HEK293T (cell line): Measurements from ENCODE around the gene CBLB.

Source experiments
- CTCF ChIA-PET: fragments of 350-600 bp; formaldehyde crosslinking; extraction: SDS; loops from one replicate; lab custom pipeline; 2021; ENCODE audit warnings: antibody characterized with exemption, inconsistent platforms; lab: Yijun Ruan, JAX
- POLR2A ChIA-PET: fragments of 350-600 bp; formaldehyde crosslinking; extraction: SDS; loops from one replicate; lab custom pipeline; 2020; ENCODE audit warnings: antibody characterized with exemption, inconsistent platforms; lab: Yijun Ruan, JAX
- DNase-seq: peaks from one replicate; pipeline ENCODE4 v3.0.0; 2012; ENCODE audit warnings: mixed read lengths; ENCODE audit errors: extremely low spot score
- ARNT ChIP-seq: fragments of 450-650 bp; IDR thresholded peaks from 2 replicates; pipeline ENCODE4 v1.6.1; 2017; ENCODE audit warnings: mild to moderate bottlenecking
- BHLHE40 ChIP-seq: fragments of 450-650 bp; IDR thresholded peaks from 2 replicates; pipeline ENCODE4 v1.6.1; 2016; ENCODE audit warnings: mild to moderate bottlenecking, moderate library complexity, borderline replicate concordance
- CTBP1 ChIP-seq: fragments of 450-650 bp; IDR thresholded peaks from 2 replicates; pipeline ENCODE4 v1.6.1; 2016; ENCODE audit warnings: borderline replicate concordance
- ELF4 ChIP-seq: fragments of 450-650 bp; IDR thresholded peaks from 2 replicates; pipeline ENCODE4 v1.6.1; 2017; ENCODE audit warnings: antibody characterized with exemption
- FOXA1 ChIP-seq: fragments of 450-650 bp; IDR thresholded peaks from 2 replicates; pipeline ENCODE4 v1.6.1; 2016; ENCODE audit warnings: mild to moderate bottlenecking
- FOXK2 ChIP-seq: fragments of 450-650 bp; IDR thresholded peaks from 2 replicates; pipeline ENCODE4 v1.6.1; 2016; ENCODE audit warnings: mild to moderate bottlenecking
- FOXM1 ChIP-seq: fragments of 450-650 bp; IDR thresholded peaks from 2 replicates; pipeline ENCODE4 v1.6.1; 2017; ENCODE audit warnings: mild to moderate bottlenecking, borderline replicate concordance
- HDGF ChIP-seq: fragments of 450-650 bp; IDR thresholded peaks from 2 replicates; pipeline ENCODE4 v1.6.1; 2017; ENCODE audit warnings: antibody characterized with exemption, borderline replicate concordance
- L3MBTL2 ChIP-seq: fragments of 450-650 bp; conservative IDR thresholded peaks from 2 replicates; pipeline ENCODE4 v1.6.1; 2016; ENCODE audit warnings: mild to moderate bottlenecking
- LEF1 ChIP-seq: fragments of 450-650 bp; IDR thresholded peaks from 2 replicates; pipeline ENCODE4 v1.6.1; 2017; ENCODE audit warnings: mild to moderate bottlenecking, borderline replicate concordance
- NFRKB ChIP-seq: fragments of 450-650 bp; IDR thresholded peaks from 2 replicates; pipeline ENCODE4 v1.6.1; 2016; ENCODE audit warnings: mild to moderate bottlenecking, moderate library complexity
- SP1 ChIP-seq: fragments of 450-650 bp; IDR thresholded peaks from 2 replicates; pipeline ENCODE4 v1.6.1; 2017
- SUZ12 ChIP-seq: fragments of 450-650 bp; IDR thresholded peaks from 2 replicates; pipeline ENCODE4 v1.6.1; 2016; ENCODE audit warnings: mild to moderate bottlenecking
- TARDBP ChIP-seq: fragments of 450-650 bp; IDR thresholded peaks from 2 replicates; pipeline ENCODE4 v1.6.1; 2016
- ZNF384 ChIP-seq: fragments of 450-650 bp; IDR thresholded peaks from 2 replicates; pipeline ENCODE4 v1.6.1; 2016
- TF ChIP-seq, protein P1 (sequence below): fragments of 450-650 bp; IDR thresholded peaks from 2 replicates; pipeline ENCODE4 v1.6.1; 2016

CBLB gene

DNA sequence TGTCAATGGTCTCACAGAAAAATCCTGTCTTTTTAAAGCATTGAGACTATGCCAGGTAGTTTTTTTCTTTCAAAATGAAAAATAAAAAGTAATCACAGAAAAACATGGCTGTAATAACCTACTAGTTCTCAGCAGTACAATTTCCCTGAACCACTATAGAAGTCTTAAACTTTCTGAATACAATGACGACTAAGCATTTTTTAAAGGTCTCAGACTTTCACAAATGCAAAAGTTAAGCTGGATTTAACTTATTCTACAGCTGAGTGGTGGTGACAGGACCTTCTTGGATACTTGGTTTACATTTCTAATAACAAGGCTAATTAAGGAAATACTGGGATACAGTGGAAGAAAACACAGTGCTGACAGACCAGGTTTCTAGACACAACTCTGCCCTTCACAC, 81.8 kb downstream of the CBLB start:
- ChIA-PET POLR2A (no interaction called here), CTCF (no interaction called here)
- no peak for DNase-seq
- TF ChIP-seq ARNT = no peak
- TF ChIP-seq ELF4 = no peak
- no peak for TF ChIP-seq BHLHE40
- no peak for TF ChIP-seq SUZ12
- TF ChIP-seq SP1 = no peak
- no peak for TF ChIP-seq L3MBTL2
- TF ChIP-seq, protein P1, sequence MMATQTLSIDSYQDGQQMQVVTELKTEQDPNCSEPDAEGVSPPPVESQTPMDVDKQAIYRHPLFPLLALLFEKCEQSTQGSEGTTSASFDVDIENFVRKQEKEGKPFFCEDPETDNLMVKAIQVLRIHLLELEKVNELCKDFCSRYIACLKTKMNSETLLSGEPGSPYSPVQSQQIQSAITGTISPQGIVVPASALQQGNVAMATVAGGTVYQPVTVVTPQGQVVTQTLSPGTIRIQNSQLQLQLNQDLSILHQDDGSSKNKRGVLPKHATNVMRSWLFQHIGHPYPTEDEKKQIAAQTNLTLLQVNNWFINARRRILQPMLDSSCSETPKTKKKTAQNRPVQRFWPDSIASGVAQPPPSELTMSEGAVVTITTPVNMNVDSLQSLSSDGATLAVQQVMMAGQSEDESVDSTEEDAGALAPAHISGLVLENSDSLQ = no peak
- no peak for TF ChIP-seq FOXA1
- no peak for TF ChIP-seq NFRKB
- no peak for TF ChIP-seq FOXK2
- no peak for TF ChIP-seq LEF1
- no peak for TF ChIP-seq HDGF
- TF ChIP-seq FOXM1 = no peak
- no peak for TF ChIP-seq CTBP1
- TF ChIP-seq TARDBP = no peak
- no peak for TF ChIP-seq ZNF384

DNA sequence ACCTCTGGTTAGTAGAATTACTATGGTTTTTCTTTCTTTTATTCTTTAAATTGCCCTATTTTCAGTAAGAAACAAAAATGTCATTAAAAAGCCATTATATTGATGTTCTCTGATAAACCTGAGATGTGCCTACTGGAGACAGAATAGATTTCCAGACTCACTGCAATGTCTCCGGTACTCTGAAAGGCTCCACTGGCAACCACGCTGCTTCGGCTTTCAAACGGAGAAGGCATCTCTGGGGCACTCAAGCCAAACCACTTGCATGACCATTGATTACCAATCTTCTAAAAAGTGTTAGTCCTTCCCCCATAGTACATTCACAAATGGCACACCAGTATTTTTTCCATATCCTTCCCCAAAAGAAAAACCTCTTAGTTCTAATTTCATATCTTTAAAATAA, 82.6 kb downstream of the CBLB start:
- no peak for DNase-seq
- POLR2A ChIA-PET = no interaction called here
- CTCF ChIA-PET = no interaction called here
- no peak for TF ChIP-seq ELF4
- no peak for TF ChIP-seq LEF1
- no peak for TF ChIP-seq CTBP1
- no peak for TF ChIP-seq FOXM1
- TF ChIP-seq ZNF384 = no peak
- TF ChIP-seq HDGF = no peak
- TF ChIP-seq FOXA1 = no peak
- no peak for TF ChIP-seq NFRKB
- no peak for TF ChIP-seq TARDBP
- TF ChIP-seq FOXK2 = no peak
- TF ChIP-seq ARNT = no peak

- no peak for DNase-seq
- ChIA-PET CTCF (no interaction called here), POLR2A (no interaction called here)
- TF ChIP-seq TARDBP (no peak), SP1 (no peak), ELF4 (no peak)
Observed at GRCh38 chr3:105785803-105786202, 83.0 kb downstream of the CBLB start.

DNA sequence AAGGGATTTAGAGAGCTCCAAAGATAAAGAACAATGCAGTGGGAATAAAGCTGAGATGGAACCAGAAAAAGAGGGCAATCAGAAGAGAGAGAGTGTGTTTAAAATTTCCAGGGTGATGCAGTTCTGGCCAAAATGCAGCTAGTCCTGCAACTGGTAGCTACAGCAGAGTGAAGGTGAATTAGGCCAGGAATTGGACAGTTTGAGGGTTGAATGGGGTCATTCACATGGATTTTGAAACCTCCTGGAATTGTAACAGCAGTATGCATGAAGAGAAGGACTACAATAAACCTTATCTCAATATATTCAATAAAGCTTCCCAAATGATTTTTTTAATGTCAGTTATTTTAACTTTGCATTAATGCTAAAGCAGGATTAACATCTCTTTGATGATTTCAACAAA, 85.2 kb downstream of the CBLB start:
- TF ChIP-seq LEF1 = no peak
- TF ChIP-seq FOXA1 = no peak
- TF ChIP-seq ARNT = no peak
- no peak for TF ChIP-seq L3MBTL2
- no peak for TF ChIP-seq SUZ12
- no peak for TF ChIP-seq HDGF
- no peak for TF ChIP-seq TARDBP
- TF ChIP-seq FOXM1 = no peak
- no peak for TF ChIP-seq CTBP1
- TF ChIP-seq, protein P1 = no peak
- TF ChIP-seq BHLHE40 = no peak
- TF ChIP-seq NFRKB = no peak
- TF ChIP-seq SP1 = no peak
- TF ChIP-seq ELF4 = no peak
- no peak for TF ChIP-seq FOXK2
- no peak for TF ChIP-seq ZNF384
- DNase-seq = no peak
- CTCF ChIA-PET = interaction anchor here (0.5 kb wide), 1 partner anchor 140 kb away, joined by 4 read pairs; no protein-coding TSS in a partner anchor
- POLR2A ChIA-PET = no interaction called here

DNA sequence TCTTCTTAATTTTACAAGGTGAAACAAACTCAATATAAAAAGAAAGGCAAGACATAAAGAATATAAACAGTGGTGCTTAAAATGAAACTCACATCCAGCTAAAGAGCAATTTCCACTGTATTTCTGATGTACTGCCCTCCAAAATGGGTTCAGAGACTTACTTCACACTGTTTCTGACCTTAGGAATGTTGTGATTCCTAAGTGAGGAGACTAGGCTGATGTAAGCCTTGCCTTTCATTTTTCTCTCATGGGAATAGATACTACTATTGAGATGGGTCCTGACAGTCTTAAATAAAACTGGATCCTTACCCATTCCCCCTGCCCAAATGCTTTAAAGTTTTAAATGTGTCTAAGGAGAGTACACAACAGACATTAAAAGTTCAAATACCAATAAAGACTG, 86.9 kb downstream of the CBLB start:
- ChIA-PET POLR2A (no interaction called here), CTCF (no interaction called here)
- TF ChIP-seq SUZ12 (no peak), CTBP1 (no peak), ELF4 (no peak), FOXM1 (no peak), FOXA1 (no peak), L3MBTL2 (no peak), LEF1 (no peak), BHLHE40 (no peak), ZNF384 (no peak), HDGF (no peak), TARDBP (no peak), FOXK2 (no peak)
- TF ChIP-seq, protein P1 = no peak
- no peak for DNase-seq

DNA sequence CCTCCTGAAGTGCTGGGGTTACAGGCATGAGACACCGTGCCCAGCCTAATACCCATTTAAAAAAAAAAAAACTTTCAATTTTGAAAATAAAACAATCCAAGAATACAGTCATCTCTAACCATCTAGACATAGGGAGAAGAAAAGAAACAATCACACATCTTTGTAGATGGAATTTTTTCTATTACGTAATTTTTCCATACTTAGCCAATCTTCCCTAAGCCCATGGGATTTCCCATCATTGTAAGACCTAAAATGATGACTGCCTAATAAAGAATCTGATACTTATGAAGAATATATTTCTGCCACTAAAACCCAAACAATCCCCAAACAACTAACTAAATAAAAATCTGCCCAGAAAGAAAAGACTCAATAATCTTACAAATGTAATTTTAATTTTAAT, 88.7 kb downstream of the CBLB start:
- TF ChIP-seq, protein P1 = no peak
- TF ChIP-seq FOXM1 (no peak), SP1 (no peak), TARDBP (no peak), FOXK2 (no peak), ELF4 (no peak), ARNT (no peak), FOXA1 (no peak), NFRKB (no peak), HDGF (no peak)
- POLR2A ChIA-PET = no interaction called here
- DNase-seq = no peak
- CTCF ChIA-PET = no interaction called here
